ENCODE measurements around the gene TRRAP.

GRCh38 chr7:98900815-98901214 is 22.5 kb downstream of the TRRAP start:
- TF ChIP-seq, protein P1, sequence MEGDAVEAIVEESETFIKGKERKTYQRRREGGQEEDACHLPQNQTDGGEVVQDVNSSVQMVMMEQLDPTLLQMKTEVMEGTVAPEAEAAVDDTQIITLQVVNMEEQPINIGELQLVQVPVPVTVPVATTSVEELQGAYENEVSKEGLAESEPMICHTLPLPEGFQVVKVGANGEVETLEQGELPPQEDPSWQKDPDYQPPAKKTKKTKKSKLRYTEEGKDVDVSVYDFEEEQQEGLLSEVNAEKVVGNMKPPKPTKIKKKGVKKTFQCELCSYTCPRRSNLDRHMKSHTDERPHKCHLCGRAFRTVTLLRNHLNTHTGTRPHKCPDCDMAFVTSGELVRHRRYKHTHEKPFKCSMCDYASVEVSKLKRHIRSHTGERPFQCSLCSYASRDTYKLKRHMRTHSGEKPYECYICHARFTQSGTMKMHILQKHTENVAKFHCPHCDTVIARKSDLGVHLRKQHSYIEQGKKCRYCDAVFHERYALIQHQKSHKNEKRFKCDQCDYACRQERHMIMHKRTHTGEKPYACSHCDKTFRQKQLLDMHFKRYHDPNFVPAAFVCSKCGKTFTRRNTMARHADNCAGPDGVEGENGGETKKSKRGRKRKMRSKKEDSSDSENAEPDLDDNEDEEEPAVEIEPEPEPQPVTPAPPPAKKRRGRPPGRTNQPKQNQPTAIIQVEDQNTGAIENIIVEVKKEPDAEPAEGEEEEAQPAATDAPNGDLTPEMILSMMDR (IDR thresholded peaks at IDR 0.05; ENCODE audit: low read depth, low read length, missing input control) = no peak
- TF ChIP-seq, protein P2, sequence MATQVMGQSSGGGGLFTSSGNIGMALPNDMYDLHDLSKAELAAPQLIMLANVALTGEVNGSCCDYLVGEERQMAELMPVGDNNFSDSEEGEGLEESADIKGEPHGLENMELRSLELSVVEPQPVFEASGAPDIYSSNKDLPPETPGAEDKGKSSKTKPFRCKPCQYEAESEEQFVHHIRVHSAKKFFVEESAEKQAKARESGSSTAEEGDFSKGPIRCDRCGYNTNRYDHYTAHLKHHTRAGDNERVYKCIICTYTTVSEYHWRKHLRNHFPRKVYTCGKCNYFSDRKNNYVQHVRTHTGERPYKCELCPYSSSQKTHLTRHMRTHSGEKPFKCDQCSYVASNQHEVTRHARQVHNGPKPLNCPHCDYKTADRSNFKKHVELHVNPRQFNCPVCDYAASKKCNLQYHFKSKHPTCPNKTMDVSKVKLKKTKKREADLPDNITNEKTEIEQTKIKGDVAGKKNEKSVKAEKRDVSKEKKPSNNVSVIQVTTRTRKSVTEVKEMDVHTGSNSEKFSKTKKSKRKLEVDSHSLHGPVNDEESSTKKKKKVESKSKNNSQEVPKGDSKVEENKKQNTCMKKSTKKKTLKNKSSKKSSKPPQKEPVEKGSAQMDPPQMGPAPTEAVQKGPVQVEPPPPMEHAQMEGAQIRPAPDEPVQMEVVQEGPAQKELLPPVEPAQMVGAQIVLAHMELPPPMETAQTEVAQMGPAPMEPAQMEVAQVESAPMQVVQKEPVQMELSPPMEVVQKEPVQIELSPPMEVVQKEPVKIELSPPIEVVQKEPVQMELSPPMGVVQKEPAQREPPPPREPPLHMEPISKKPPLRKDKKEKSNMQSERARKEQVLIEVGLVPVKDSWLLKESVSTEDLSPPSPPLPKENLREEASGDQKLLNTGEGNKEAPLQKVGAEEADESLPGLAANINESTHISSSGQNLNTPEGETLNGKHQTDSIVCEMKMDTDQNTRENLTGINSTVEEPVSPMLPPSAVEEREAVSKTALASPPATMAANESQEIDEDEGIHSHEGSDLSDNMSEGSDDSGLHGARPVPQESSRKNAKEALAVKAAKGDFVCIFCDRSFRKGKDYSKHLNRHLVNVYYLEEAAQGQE (IDR thresholded peaks at IDR 0.05) = no peak
